Sigmoid colon (tissue), 7 donors: ENCODE measurements around the gene PNPLA8. TPM values are rescaled to one million over a fixed set of nuclear protein-coding genes. Genes with fewer than 3 reads are reported as not detected.

Experiments used
- DNase-seq: peaks from one replicate; pipeline ENCODE4 v3.0.0-alpha.2; 2019
- H3K27ac ChIP-seq, 4 donors: fragments of 200-600 bp; sonication (generic); one replicate each; pipeline ENCODE4 v1.5.1; 2016 to 2019; ENCODE audit warnings: mild to moderate bottlenecking in 1 of 4
- H3K27me3 ChIP-seq, 3 donors: fragments of 200-600 bp; sonication (generic); one replicate each; pipeline ENCODE4 v1.5.1; 2019; ENCODE audit warnings: mild to moderate bottlenecking in 1 of 3
- H3K36me3 ChIP-seq, 4 donors: fragments of 200-600 bp; sonication (generic); one replicate each; pipeline ENCODE4 v1.5.1; 2016 to 2019
- H3K4me1 ChIP-seq, 4 donors: fragments of 200-600 bp; sonication (generic); one replicate each; pipeline ENCODE4 v1.5.1; 2017 to 2019
- H3K4me3 ChIP-seq, 4 donors: fragments of 200-600 bp; sonication (generic); one replicate each; pipeline ENCODE4 v1.5.1; 2017 to 2019; ENCODE audit warnings: mild to moderate bottlenecking in 2 of 4, moderate library complexity in 1 of 4
- H3K9me3 ChIP-seq, 4 donors: fragments of 200-600 bp in 3 of 4; sonication (generic) in 3 of 4; one replicate each; pipeline versions ENCODE4 v1.5.1 to v1.6.1; 2013 to 2019
- EP300 ChIP-seq, 4 donors: sonication (generic); formaldehyde crosslinking; IDR thresholded peaks; one replicate each; pipeline ENCODE4 v1.6.1; 2017; ENCODE audit warnings: antibody characterized with exemption in 4 of 4
- POLR2A ChIP-seq, 2 donors: fragments of 450-650 bp; IDR thresholded peaks; one replicate each; pipeline ENCODE4 v1.6.1; 2016; ENCODE audit warnings: antibody characterized with exemption in 2 of 2, mild to moderate bottlenecking in 2 of 2, moderate library complexity in 2 of 2
- POLR2AphosphoS5 ChIP-seq, 4 donors: sonication (generic); formaldehyde crosslinking; IDR thresholded peaks; one replicate each; pipeline ENCODE4 v1.6.1; 2017; ENCODE audit warnings: antibody characterized with exemption in 4 of 4
- WGBS, 2 donors: extraction: QIAGEN DNeasy Blood & Tissue Kit; methylation state at CpG; one replicate each; pipeline ENCODE4 v1.1.7; 2013; 5-methylcytosine and 5-hydroxymethylcytosine counted together
- intact Hi-C: fragments of 100-400 bp; cut with DNase I; formaldehyde crosslinking; loops from one replicate; pipeline ENCODE4 v1.15.1; 2023
- polyA plus RNA-seq, 3 donors: library from polyadenylated mRNA; stranded (reverse); fragments of 200-250 nt; gene quantifications; one replicate each; pipeline ENCODE4 v1.2.3, GENCODE V29; 2013
- total RNA-seq, 4 donors: library from RNA; depleted of rRNA; stranded (reverse); fragments of >200 nt; gene quantifications; one replicate each; pipeline ENCODE4 v1.1.0, GENCODE V29; 2016
- TF ChIP-seq, protein P1 (sequence below), 4 experiments: fragments of 450-650 bp in 3 of 4; fragments of 200-600 bp in 1 of 4; IDR thresholded peaks; one replicate each; pipeline ENCODE4 v1.5.1; 2016 to 2019; ENCODE audit warnings: antibody characterized with exemption in 4 of 4, mild to moderate bottlenecking in 3 of 4, moderate library complexity in 2 of 4
- donor health status: healthy with polysubstance abuse.
- donor health status: Bipolar disorder and iron deficiency.
- donor health status: healthy.

Gene PNPLA8
- total and polyA plus RNA-seq, 7 donors = 12.0 to 42.9 (median 26.3) TPM

DNA sequence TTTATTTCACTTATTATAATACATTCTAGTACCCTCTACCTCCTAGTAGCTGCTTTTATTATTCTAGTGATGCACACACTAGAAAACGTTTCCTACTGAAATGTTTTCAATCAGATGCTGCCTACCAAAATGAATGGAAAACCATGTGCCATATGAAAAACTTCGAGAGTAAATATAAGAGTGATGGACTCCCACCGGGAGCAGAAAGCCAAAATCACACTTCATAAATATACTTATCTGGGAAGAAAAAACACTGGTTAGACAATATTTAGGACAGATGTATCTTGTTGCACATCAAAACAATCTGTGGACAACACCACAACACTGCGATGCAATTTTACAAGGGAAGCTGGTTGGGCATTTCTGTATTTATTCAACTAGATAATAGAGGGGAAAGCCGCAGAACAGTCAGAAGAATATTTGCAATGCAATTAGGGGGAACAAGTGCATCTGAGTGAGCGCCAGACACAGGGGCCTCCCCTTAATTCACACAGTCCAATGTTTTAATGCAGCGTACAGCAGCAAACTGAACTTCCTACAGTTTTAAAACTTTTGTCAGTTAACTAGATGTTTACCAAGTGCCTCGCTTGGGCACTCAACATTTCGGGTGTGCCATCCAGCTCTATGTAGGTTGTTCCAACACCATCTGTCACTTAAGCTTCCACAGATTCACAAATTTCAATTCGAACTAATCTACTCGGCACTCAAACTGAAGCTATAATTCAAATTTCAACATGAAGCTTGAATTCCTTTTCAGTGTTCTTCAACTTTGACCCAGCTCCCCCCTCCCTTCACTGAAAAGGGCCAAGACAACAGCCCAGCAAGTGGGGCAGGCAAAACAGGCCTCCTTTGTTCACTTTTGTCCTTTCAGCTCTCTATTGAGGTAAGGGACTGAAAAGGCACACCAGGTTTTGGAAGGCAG lies 77.1 kb downstream of the PNPLA8 start:
- Histone ChIP-seq H3K27me3 (peaks cover 0 to 27% (median 0%) of the 10 kb centered on the region in 3 donors), H3K4me3 (no peak overlapping the region), H3K4me1 (no peaks in the 10 kb centered on the region), H3K9me3 (no peaks in the 10 kb centered on the region), H3K36me3 (no peaks in the 10 kb centered on the region), H3K27ac (no peak overlapping the region)
- DNase-seq = no peak
- 54 to 62% methylated on average over 11 of the region's 11 CpGs for WGBS, 2 donors
- intact Hi-C loops = no loop called here
- no peak for TF ChIP-seq EP300 (IDR thresholded peaks at IDR 0.05)
- no peak for TF ChIP-seq POLR2A (IDR thresholded peaks at IDR 0.05)
- TF ChIP-seq, protein P1, sequence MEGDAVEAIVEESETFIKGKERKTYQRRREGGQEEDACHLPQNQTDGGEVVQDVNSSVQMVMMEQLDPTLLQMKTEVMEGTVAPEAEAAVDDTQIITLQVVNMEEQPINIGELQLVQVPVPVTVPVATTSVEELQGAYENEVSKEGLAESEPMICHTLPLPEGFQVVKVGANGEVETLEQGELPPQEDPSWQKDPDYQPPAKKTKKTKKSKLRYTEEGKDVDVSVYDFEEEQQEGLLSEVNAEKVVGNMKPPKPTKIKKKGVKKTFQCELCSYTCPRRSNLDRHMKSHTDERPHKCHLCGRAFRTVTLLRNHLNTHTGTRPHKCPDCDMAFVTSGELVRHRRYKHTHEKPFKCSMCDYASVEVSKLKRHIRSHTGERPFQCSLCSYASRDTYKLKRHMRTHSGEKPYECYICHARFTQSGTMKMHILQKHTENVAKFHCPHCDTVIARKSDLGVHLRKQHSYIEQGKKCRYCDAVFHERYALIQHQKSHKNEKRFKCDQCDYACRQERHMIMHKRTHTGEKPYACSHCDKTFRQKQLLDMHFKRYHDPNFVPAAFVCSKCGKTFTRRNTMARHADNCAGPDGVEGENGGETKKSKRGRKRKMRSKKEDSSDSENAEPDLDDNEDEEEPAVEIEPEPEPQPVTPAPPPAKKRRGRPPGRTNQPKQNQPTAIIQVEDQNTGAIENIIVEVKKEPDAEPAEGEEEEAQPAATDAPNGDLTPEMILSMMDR (IDR thresholded peaks at IDR 0.05) = no peak
- no peak for TF ChIP-seq POLR2AphosphoS5 (IDR thresholded peaks at IDR 0.05)

DNA sequence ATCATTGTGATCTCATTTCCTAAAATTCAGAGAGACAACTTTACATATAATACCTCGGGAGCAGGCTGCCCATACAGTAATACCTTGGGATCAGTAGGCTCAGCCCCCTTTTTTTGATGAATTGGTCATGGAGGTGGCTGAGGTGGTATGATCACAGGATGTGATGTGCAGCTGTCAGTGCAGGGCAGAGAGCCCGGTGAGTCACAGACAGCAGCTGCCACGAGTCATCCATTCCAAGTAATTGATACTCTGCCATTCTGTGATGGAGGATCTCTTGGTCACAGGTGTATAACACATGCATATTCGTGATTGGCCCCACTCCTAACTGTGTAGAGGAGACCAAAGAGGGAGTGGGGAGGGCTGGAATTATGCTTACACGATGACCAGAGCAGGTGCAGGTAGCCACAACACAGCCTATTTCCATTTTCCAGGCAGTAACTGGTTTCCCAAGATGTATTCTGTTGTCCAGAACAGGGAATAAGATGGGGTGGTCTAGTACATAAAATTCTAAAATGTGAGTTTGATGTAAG lies 83.8 kb downstream of the PNPLA8 start:
- Histone ChIP-seq H3K27ac (no peak overlapping the region), H3K4me1 (no peaks in the 10 kb centered on the region), H3K36me3 (no peaks in the 10 kb centered on the region), H3K27me3 (no peaks in the 10 kb centered on the region), H3K4me3 (no peak overlapping the region), H3K9me3 (no peaks in the 10 kb centered on the region)
- TF ChIP-seq EP300 (IDR thresholded peaks at IDR 0.05) = no peak
- TF ChIP-seq POLR2AphosphoS5 (IDR thresholded peaks at IDR 0.05) = no peak
- no peak for TF ChIP-seq POLR2A (IDR thresholded peaks at IDR 0.05)
- TF ChIP-seq, protein P1 (IDR thresholded peaks at IDR 0.05) = no peak
- intact Hi-C loops = no loop called here
- no peak for DNase-seq
- WGBS, 2 donors = 64 to 77% methylated on average over 5 of the region's 5 CpGs

DNA sequence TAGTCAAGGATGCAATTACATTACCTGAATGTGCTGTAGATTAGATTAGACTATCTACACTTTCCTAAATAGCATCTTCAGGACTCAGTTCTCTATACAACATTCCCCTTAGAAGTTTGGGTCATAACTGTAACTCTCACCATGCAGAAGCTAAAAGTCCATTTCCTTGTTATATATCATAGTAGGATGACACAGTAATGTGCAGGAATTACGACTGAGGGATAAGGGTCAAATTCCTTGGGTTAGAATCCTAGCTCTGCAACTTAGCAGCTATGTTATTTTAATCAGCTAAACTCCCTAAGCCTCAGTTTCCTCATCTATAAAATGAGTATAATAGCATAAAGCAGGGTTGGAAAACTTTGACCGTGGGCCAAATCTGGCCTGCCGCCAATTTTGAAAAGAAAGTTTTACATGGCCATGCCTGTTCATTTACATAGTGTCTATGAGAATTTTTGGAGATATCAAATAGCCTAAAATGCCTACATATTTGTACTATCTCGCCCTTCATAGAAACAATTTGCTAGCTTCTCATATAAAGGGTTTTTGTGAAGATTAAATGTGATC lies 84.5 kb downstream of the PNPLA8 start:
- H3K9me3 ChIP-seq = no peaks in the 10 kb centered on the region
- TF ChIP-seq EP300 (IDR thresholded peaks at IDR 0.05) (no peak), POLR2A (IDR thresholded peaks at IDR 0.05) (no peak), POLR2AphosphoS5 (IDR thresholded peaks at IDR 0.05) (no peak)
- TF ChIP-seq, protein P1 (IDR thresholded peaks at IDR 0.05) = no peak
- H3K36me3 ChIP-seq = no peaks in the 10 kb centered on the region
- no peaks in the 10 kb centered on the region for H3K27me3 ChIP-seq
- no peaks in the 10 kb centered on the region for H3K4me1 ChIP-seq
- H3K4me3 ChIP-seq = no peak overlapping the region
- intact Hi-C loops = no loop called here
- no peak for DNase-seq
- WGBS, 2 donors = 64 to 76% methylated on average over 4 of the region's 4 CpGs
- no peak overlapping the region for H3K27ac ChIP-seq

DNA sequence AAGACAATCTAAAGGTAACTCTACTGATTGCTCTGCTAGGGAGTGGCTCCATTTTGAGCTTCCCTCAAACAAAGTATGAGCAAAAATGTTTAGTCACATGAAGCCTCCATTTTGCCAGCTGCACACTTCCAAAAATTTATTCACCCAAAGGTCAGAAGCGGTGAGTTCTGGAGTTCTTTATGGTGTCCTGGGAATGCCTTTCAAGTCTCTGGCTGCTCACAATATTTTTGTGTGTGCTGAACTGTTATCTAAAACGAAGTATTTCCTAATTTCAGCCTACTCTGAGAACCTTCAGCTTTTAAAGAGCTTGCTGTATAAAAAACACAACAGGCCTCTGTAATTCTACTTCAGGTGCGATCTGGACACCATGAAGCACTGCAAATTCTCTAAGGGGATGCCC lies 85.3 kb downstream of the PNPLA8 start:
- Histone ChIP-seq H3K27me3 (no peaks in the 10 kb centered on the region), H3K36me3 (no peaks in the 10 kb centered on the region), H3K27ac (no peak overlapping the region), H3K9me3 (no peaks in the 10 kb centered on the region), H3K4me1 (no peaks in the 10 kb centered on the region), H3K4me3 (no peak overlapping the region)
- TF ChIP-seq, protein P1 (IDR thresholded peaks at IDR 0.05) = no peak
- TF ChIP-seq POLR2AphosphoS5 (IDR thresholded peaks at IDR 0.05) (no peak), POLR2A (IDR thresholded peaks at IDR 0.05) (no peak), EP300 (IDR thresholded peaks at IDR 0.05) (no peak)
- 72 to 79% methylated on average over 3 of the region's 3 CpGs for WGBS, 2 donors
- no peak for DNase-seq
- intact Hi-C loops = no loop called here
